UCSD-AML1 (cell line): Measurements from ENCODE around the gene DEFB125.
"Not testable (repeated sequence)": the region's sequence is repeated elsewhere in the genome, so short reads cannot be mapped to it uniquely, and the experiment has no call there.

Source experiments
- DNase-seq: peaks from one replicate; lab custom pipeline; 2025; ENCODE audit not compliant: unreplicated experiment; lab: John Stamatoyannopoulos, UW

The DEFB125 gene, protein sequence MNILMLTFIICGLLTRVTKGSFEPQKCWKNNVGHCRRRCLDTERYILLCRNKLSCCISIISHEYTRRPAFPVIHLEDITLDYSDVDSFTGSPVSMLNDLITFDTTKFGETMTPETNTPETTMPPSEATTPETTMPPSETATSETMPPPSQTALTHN

DNA sequence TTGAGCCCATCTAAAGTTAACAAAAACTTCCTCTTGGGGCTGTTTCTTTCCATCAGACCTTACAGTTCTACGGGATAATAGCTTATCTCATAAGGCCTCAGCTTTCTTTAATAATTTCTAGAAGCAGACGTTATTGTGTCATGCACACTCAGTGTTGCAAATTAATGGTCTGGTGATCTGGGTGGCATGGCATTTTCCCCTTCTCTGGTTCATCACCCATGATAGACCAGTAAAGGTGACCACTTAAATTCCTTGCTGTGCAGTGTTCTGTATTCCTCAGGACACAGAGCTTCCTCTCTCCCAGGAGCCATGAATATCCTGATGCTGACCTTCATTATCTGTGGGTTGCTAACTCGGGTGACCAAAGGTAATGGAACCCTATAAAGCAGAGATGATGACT, at the start of gene DEFB125:
Gene DEFB125 (plus strand): TSS at position 272 of the 400 bp plus-strand sequence. CDS start 38 bp downstream, at position 310.
- no peak for DNase-seq

DNA sequence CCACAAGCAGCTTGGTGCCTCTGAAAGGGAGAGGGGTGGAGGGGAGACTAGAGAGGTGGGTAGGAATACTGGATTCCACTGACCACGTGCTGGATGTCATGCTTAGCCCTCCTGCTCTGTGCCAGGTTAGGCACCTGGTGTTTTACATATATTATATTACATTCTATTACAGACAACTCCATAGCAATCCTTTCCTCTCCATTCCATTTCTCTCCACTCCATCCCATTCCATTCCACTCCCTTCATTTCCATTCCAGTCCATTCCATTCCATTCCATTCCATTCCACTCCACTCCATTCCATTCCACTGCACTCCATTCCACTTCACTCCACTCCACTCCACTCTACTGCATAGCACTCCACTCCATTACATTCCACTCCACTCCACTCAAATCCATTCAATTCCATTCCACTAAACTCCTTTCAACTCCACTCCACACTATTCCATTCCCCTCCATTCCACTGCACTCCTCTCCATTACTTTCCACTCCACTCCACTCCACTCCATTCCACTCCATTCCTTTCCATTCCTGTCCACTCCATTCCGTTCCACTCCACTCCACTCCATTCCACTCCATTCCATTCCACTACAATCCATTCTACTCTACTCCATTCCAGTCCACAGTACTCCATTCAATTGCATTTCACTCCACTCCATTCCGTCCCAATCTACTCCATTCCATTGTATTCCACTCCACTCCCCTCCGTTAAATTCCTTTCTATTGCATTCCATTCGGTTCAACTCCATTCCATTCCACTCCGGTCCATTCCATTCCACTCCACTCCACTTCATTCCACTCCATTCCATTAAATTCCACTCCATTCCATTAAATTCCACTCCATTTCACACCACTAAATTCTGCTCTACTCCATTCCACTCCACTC, 27.2 kb upstream of the DEFB125 start:
- no peak for DNase-seq

DNA sequence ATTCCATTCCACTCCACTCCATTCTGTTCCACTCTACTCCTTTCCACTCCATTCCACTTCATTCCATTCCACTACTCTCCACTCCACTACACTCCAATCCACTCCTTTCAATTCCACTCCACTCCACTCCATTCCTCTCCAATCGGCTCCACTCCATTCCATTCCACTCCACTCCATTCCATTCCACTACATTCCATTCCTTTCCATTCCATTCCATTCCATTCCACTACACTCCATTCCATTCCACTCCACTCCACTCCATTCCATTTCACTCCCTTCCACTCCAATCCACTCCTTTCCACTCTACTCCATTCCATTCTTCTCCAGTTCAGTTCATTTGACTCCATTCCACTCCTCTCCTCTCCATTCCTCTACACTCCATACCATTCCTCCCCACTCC, 26.2 kb upstream of the DEFB125 start:
- no peak for DNase-seq

DNA sequence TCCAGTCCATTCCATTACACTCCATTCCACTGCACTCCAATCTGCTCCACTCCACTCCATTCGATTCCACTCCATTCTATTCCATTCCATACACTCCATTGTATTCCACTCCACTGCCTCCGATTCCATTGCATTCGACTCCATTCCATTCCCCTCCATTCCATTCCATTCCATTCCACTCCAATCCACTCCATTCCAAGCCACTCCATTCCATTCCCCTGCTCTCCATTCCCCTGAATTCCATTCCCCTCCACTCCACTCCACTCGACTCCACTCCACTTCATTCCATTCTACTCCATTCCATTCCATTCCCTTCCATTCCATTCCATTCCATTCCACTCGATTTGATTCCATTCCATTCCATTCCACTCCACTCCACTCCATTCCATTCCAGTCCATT, 25.7 kb upstream of the DEFB125 start:
- no peak for DNase-seq

DNA sequence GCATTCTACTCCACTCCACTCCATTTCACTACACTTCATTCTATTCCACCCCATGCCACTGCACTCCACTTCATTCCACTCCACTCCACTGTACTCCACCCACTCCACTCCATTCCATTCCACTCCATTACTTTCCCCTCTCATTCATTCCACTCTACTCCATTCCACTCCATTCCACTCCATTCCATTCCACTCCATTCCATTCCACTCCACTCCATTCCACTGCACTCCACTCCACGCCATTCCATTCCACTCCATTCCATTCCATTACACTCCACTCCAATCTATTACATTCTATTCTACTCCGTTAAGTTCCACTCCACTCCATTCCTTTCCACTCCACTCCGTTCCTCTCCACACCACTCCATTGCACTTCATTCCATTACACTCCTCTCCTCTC, 25.0 kb upstream of the DEFB125 start:
- DNase-seq = no peak

DNA sequence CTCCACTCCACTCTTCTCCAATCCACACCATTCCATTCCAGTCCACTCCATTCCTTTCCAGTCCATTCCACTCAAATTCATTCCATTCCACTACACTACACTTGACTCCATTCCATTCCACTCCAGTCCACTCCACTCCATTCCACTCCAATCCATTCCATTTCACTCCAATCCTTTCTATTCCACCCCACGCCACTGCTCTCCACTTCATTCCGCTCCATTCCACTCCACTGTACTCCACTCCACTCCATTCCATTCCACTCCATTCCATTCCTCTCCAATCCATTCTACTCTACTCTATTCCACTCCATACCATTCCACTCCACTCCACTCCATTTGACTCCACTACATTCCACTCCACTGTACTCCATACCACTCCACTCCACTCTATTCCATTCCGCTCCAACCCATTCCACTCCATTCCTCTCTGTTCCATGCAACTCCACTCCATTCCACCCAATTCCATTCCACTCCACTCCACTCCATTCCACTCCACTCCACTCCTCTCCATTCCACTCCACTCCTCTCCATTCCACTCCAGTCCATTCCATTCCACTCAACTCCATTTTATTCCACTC, 23.4 kb upstream of the DEFB125 start:
- DNase-seq = no peak

DNA sequence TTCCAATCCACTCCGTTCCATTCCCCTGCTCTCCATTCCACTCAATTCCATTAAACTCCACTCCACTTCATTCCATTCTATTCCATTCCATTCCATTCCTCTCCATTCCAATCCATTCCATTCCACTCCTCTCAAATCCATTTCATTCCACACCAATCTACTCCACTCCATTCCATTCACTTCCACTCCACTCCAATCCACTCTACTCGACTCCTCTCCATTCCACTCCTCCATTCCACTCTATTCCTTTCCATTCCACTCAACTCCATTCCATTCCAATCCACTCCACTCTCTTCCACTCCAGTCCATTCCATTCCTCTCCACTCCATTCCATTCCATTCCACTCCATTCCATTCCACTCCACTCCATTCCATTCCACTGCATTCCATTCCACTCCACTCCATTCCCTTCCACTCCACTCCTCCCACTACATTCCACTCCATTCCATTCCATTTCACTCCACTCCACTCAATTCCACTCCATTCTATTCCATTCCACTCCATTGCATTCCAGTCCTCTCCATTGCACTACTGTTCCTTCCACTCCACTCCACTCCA, 22.6 kb upstream of the DEFB125 start:
- no peak for DNase-seq

DNA sequence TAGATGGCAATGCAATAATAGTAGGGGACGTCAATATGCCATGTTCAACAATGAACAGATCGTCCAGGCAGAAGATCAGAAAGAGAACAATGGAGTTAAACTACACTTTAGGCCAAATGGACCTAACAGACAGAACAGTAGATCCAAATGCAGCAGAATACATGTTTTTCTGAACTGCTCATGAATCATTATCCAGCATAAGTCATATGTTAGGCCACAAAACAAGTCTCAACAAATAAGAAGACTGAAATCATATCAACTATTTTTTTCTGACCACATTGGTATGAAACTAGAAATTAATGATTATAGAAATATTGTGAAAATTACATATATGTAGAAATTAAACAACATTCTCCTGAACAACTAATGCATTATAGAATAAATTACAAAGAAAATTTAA, 10.2 kb upstream of the DEFB125 start:
- DNase-seq = no peak

DNA sequence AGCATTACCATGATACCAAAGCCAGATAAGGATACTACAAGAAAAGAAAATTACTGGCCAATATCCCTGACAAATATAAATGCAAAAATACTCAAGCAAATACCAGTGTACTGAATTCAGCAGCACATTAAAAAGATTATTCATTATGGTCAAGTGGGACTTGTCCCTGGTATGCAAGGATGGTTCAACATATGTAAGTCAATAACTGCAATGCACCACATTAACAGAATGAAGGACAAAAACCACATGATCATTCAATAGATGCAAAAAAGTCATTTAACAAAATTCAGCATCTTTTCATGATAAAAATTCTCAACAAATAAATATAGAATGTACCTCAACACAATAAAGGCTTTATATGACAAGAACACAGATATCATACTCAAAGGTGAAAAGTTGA, 9.1 kb upstream of the DEFB125 start:
- no peak for DNase-seq

DNA sequence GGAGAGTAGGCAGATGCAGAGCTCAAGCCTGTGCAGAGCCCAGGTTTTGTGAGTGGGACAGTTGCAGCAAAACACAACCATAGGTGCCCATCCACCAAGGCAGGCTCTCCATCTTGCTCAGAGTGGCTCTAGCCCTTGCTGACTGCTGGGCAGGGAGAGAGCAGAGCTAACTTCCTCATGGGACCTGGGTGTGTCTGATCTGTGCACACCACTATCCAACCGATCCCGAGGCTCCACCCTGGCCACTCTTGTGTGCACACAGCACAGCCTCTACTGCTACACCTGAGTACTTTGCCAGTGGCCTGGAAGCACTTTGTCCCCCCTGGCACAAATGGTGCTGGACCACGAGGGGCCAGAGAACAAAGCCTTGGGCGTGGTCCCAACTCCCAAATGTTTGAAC, 7.9 kb upstream of the DEFB125 start:
- no peak for DNase-seq

DNA sequence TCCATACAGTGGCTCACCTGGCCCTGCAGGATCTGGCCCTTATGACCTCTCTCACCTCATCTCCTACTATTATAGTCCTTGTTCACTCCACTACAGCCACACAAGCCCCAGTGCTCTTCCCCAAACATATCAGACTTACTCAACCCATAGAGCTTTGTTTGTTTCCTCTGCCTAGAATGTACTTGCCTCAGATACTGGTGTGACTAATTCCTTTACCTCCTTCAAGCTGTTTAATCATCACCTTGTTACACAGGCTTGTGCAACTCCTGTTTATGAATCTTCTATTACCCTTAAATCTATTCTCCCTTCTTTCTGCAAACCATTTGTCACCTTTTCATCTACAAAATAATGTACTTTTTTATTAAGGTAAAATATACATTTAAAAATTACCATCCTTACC, 3.2 kb downstream of the DEFB125 start:
- no peak for DNase-seq

DNA sequence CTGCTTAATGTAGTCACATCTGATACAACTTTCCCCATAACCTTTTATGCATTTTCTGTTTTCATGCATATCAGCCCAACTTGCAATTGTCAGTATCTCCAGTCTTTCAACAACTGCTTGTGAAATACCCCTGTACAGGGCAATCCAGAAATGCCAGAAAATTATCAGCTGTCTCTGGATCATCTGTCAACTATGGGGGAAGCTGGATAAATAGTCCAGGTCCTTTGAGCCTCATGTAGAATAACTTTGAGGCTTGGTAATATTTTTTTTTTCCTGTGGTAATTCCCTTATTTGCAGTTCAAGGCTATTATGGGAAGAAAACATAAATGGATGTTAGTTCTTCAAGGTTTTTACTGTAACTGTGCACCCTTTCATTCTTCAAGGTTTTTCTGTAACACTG, 6.2 kb downstream of the DEFB125 start:
- no peak for DNase-seq

DNA sequence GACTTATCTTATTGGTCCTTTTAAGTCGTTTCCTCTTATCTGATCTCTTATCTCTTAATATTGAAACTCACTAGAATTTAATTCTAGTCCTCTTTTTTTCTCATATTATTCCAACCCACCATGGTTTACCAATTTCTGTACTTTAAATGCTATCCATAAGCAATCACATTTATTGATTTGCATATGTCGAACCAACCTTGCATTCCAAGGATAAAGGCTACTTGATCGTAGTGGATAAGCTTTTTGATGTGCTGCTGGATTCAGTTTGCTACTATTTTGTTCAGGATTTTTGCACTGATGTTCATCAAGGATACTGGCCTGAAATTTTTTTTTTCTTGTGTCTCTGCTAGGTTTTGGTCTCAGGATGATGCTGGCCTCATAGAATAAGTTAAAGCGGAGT, 7.7 kb downstream of the DEFB125 start:
- no peak for DNase-seq

DNA sequence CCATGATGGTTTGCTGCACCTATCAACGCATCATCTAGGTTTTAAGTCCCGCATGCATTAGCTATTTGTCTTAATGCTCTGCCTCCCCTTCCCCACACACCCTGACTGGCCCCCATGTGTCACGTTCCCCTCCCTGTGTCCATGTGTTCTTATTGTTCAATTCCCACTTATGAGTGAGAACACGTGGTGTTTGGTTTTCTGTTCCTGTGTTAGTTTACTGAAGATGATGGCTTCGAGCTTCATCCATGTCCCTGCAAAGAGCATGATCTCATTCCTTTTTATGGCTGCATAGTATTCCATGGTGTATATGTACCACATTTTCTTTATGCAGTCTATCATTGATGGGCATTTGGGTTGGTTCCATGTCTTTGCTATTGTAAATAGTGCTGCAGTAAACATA, 10.2 kb downstream of the DEFB125 start:
- not testable (repeated sequence) for DNase-seq

DNA sequence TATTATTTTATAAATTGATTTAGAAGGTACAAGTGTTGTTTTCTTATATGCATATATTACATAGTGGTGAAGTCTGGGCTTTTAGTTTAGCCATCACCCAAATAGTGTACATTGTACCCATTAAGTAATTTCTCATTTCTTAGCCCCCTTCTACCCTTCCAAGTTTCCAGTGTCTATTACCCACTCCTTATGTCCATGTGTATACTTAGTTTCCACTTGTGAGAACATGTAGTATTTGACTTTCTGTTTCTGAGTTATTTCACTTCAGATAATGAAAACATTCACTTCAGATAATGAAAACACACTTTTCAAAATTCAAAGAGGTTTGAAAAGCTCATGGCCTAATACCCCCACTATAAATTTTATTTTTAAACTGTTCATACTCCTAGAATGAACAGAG, 14.5 kb downstream of the DEFB125 start:
- DNase-seq = no peak

DNA sequence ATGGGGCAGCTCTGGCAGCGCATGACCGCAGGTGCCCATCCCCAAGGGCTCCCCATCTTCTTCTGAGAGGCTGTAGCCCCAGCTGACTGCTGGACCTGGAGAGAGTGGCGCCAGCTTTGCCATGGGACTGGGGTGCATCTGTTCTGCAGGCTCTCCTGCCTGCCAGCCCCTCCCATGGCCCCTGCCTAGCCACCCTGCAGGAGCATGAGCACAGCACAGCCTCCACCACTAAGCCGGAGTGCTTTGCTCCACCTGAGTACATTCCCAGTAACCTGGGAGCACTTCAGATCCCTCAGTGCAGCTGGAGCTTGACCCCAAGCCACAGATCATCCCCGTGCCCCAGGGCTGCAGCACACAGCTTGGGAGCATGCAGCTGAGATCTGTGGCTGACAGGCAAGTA, 16.0 kb downstream of the DEFB125 start:
- DNase-seq = no peak

DNA sequence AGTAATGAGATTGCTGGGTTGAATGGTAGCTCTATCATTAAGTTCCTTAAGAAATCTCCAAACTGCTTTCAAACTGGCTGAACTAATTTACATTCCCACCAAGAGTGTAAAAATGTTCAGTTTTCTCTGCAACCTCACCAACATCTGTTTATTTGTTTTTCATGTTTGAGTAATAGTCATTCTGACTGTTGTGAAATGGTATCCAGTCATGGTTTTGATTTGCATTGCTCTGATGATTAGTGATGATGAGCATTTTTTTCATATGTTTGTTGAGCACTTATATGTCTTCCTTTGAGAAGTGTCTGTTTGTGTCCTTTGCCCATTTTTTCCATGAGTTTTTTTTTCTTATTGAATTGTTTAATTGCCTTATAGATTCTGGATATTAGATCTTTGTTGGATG, 24.9 kb downstream of the DEFB125 start:
- no peak for DNase-seq

DNA sequence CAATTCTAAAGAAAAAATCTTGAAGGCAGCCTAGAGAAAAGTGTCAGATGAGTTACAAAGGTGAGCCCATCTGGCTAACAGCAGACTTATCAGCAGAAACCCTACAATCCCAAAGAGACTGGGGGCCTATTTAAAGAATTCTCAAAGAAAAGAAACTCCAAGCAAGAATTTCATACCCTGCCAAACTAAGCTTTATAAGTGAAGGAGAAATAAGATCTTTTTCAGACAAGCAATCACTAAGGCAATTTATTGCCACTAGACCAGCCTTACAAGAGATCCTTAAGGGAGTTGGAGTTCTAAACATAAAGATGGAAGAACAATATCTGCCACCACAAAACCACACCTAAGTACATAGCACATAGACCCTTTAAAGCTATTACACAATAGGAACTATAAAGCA, 30.0 kb downstream of the DEFB125 start:
- no peak for DNase-seq

DNA sequence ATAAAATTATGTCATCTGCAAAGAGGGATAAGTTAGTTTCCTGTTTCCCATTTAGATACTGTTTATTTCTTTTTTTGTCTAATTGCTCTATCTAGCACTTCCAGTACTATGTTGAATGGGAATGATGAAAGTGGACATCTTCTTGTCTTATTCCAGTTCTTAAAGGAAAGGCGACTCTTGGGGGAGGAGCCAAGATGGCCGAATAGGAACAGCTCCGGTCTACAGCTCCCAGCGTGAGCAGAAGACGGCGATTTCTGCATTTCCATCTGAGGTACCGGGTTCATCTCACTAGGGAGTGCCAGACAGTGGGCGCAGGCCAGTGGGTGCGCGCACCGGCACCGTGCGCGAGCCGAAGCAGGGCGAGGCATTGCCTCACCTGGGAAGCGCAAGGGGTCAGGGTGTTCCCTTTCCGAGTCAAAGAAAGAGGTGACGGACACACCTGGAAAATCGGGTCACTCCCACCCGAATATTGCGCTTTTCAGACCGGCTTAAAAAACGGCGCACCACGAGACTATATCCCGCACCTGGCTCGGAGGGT, 42.4 kb downstream of the DEFB125 start:
- DNase-seq = not testable (repeated sequence)

DNA sequence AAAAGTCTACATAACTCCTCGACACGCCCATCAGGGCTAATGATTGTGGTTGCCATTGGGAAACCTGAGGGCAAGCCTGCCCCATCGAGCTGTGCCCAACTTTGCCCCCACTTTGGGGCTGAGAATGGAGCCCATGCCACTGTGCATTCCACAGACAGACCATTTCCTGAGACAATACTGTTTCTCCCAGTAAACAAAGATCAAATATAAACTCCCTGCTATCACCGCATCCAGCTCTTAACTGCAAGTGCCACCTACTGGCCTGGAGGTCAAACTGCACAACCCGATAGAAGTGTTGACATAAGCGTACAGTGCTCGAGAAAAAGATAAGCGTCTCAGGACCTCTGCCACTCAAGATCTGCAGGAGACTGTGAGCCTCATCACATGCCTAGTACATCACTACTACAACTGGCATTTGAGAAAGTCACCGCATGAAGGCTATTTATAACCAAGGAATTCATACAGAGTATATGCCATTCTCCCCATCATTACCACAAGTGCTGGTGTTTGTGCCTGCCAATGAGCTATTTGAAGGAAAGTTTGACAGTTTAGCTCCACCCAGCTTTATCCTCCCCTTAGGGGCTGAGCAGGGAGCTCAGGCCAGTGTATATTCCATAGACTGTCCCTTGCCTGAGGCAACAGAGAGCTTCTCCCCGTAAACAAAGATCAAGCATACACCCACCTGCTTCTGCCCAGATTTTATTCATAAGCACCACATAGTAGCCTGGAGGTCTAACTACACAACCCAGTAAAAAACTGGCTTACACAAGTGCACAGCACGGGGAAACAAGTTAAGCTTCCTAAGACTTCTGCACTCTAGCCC, 50.4 kb downstream of the DEFB125 start:
- no peak for DNase-seq

DNA sequence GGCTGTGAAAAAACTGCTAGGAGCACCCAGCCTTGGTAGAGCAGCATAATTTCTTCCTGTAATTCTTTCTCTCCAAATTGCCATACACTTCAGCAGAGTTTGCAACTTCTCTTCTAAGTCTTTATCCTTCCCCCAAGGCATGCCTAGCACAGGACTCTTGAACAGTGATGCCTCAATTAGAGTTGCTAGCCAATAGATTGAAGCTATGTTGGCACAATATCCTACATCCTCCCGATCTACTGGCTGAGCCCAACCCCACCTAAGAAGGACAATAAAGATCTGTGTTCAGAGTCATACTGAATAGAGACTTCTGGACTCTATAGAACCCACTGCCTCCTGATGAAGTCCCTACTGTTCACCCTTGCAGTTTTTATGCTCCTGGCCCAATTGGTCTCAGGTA, 54.8 kb downstream of the DEFB125 start, which contains the start of gene DEFB126:
Gene DEFB126 (plus strand): TSS at position 301 of the 400 bp plus-strand sequence. CDS start 39 bp downstream, at position 340.
- DNase-seq = no peak
